ENCODE data around the gene AS3MT. TPM values are rescaled to one million over a fixed set of nuclear protein-coding genes. Genes with fewer than 3 reads are reported as not detected.
A peak's percentile ranks its signal among the peaks of the same experiment; 100 is the strongest.

Gene AS3MT
- total and polyA plus RNA-seq, 2 experiments from 2014 or later: 6.6 to 16.2 TPM

GRCh38 chr10:102916173-102916572 lies 46.9 kb downstream of the AS3MT start:
- H3K9me3 ChIP-seq (ENCODE audit: low read depth): no peaks in the 10 kb centered on the region
- no peak overlapping the region for H3K4me3 ChIP-seq
- no peaks in the 10 kb centered on the region for H3K36me3 ChIP-seq
- no peak for DNase-seq (ENCODE audit: low read depth in 1 of 2, low spot score in 1 of 2)
- H3K4me1 ChIP-seq (ENCODE audit: low read depth): peaks cover 16% of the 10 kb centered on the region
- no peak for TF ChIP-seq CTCF (IDR thresholded peaks at IDR 0.05; ENCODE audit: low read depth, low read length)
- peaks cover 10% of the 10 kb centered on the region for H3K27me3 ChIP-seq
- H3K27ac ChIP-seq: no peak overlapping the region

DNA sequence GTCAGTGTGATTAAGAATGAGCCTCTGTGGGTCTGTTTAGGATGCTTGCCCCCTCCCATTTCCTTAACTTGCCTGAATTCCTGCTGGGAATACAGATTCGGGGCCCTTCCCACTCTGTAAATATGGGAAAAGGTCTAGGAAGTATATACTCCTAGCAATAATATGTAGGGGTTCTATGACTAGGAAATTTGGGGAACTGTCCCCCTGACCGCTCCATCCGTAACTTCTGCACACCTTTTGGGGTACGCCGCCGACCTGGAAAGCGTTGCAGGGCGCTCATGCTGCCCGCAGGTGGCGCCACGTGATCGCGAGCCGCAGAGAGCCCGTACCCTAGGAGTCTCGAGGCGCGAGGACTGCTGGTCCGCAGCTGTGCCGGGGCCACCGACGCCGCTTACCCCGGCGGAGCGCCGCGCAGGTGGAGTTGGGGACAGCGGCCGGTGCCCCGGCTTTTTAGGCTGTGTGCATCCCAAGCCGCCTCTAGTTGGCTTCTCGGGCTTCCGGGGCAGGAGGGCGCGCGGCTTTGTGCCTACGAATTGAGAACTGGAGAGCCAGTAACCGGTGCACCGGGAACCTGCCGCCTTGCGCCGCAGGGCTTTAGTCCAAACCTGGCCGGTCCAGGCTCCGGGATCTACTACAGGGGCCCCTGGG lies 48.2 kb downstream of the AS3MT start:
- no peaks in the 10 kb centered on the region for H3K9me3 ChIP-seq (ENCODE audit: low read depth)
- H3K4me1 ChIP-seq (ENCODE audit: low read depth): peaks cover 17% of the 10 kb centered on the region
- H3K27ac ChIP-seq: peak overlapping the region; percentile 93
- peak; percentile 97 for TF ChIP-seq CTCF (IDR thresholded peaks at IDR 0.05; ENCODE audit: low read depth, low read length)
- H3K36me3 ChIP-seq: no peaks in the 10 kb centered on the region
- H3K27me3 ChIP-seq: peaks cover 10% of the 10 kb centered on the region
- DNase-seq (ENCODE audit: low read depth in 1 of 2, low spot score in 1 of 2): peak; percentile 76 to 89
- H3K4me3 ChIP-seq: peak overlapping the region; percentile 74

GRCh38 chr10:102917962-102918816 lies 48.9 kb downstream of the AS3MT start, which contains the start of gene CNNM2:
Gene CNNM2, plus strand, starts transcription at chr10:102918294. Its CDS starts 187 bp downstream, at chr10:102918481.
- Histone ChIP-seq H3K9me3 (ENCODE audit: low read depth) (no peaks in the 10 kb centered on the region), H3K27me3 (peaks cover 10% of the 10 kb centered on the region), H3K36me3 (no peaks in the 10 kb centered on the region), H3K4me1 (ENCODE audit: low read depth) (peaks cover 17% of the 10 kb centered on the region), H3K4me3 (peak within 1 kb of the TSS; percentile 74), H3K27ac (peak within 1 kb of the TSS; percentile 93)
- DNase-seq (ENCODE audit: low read depth in 1 of 2, low spot score in 1 of 2): peak; percentile 100
- TF ChIP-seq CTCF (IDR thresholded peaks at IDR 0.05; ENCODE audit: low read depth, low read length): no peak

- H3K27me3 ChIP-seq: peaks cover 10% of the 10 kb centered on the region
- no peak for TF ChIP-seq CTCF (IDR thresholded peaks at IDR 0.05; ENCODE audit: low read depth, low read length)
- no peaks in the 10 kb centered on the region for H3K9me3 ChIP-seq (ENCODE audit: low read depth)
- peak overlapping the region; percentile 74 for H3K4me3 ChIP-seq
- no peaks in the 10 kb centered on the region for H3K36me3 ChIP-seq
- no peak overlapping the region for H3K27ac ChIP-seq
- peaks cover 17% of the 10 kb centered on the region for H3K4me1 ChIP-seq (ENCODE audit: low read depth)
- DNase-seq (ENCODE audit: low read depth in 1 of 2, low spot score in 1 of 2): no peak
These were observed 49.6 kb downstream of the AS3MT start for GRCh38 chr10:102918817-102919245.

DNA sequence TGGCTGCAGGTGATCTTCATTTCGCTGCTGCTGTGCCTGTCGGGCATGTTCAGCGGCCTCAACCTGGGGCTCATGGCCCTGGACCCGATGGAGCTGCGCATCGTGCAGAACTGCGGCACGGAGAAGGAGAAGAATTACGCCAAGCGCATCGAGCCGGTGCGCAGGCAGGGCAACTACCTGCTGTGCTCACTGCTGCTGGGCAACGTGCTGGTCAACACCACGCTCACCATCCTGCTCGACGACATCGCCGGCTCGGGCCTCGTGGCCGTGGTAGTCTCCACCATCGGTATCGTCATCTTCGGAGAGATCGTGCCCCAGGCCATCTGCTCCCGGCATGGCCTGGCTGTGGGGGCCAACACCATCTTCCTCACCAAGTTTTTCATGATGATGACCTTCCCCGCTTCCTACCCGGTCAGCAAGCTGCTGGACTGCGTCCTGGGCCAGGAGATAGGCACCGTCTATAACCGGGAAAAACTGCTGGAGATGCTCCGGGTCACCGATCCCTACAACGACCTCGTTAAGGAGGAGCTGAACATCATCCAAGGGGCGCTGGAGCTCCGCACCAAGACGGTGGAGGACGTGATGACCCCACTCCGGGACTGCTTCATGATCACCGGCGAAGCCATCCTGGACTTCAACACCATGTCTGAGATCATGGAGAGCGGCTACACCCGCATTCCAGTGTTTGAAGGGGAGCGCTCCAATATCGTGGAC lies 50.1 kb downstream of the AS3MT start:
- peaks cover 17% of the 10 kb centered on the region for H3K4me1 ChIP-seq (ENCODE audit: low read depth)

More for the DNA sequence above, 50.1 kb downstream of the AS3MT start:
- peak overlapping the region; percentile 74 for H3K4me3 ChIP-seq
- TF ChIP-seq CTCF (IDR thresholded peaks at IDR 0.05; ENCODE audit: low read depth, low read length): no peak
- no peak overlapping the region for H3K27ac ChIP-seq
- H3K9me3 ChIP-seq (ENCODE audit: low read depth): no peaks in the 10 kb centered on the region
- DNase-seq (ENCODE audit: low read depth in 1 of 2, low spot score in 1 of 2): peak; percentile 11 to 34
- no peaks in the 10 kb centered on the region for H3K36me3 ChIP-seq
- peaks cover 10% of the 10 kb centered on the region for H3K27me3 ChIP-seq
